Measurements from ENCODE around the gene CGREF1.

CGREF1 gene

DNA sequence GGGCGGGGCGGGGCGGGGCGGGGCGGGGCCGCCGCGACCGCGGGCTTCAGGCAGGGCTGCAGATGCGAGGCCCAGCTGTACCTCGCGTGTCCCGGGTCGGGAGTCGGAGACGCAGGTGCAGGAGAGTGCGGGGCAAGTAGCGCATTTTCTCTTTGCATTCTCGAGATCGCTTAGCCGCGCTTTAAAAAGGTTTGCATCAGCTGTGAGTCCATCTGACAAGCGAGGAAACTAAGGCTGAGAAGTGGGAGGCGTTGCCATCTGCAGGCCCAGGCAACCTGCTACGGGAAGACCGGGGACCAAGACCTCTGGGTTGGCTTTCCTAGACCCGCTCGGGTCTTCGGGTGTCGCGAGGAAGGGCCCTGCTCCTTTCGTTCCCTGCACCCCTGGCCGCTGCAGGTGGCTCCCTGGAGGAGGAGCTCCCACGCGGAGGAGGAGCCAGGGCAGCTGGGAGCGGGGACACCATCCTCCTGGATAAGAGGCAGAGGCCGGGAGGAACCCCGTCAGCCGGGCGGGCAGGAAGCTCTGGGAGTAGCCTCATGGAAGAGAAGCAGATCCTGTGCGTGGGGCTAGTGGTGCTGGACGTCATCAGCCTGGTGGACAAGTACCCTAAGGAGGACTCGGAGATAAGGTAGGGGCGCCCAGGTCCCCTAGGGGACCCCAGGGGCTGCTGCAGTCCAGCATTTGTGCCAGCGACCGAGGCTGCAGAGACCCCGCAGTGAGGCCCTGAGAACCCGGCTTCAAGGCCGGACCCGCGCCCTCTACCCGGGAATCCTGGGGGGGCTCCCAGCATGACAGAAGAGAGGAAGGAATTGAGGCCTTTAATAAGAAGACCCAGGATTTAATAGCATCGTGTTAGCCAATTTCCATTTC lies 32.0 kb downstream of the CGREF1 start, which contains the start of gene KHK (continued):
- TF ChIP-seq ZNF426 (tag by site-specific recombination; IDR thresholded peaks at IDR 0.05) (no peak), ZNF623 (tag by site-specific recombination; IDR thresholded peaks at IDR 0.05) (no peak), IKZF3 (tag by site-specific recombination; IDR thresholded peaks at IDR 0.05) (peak; percentile 59), SCRT1 (tag by site-specific recombination; IDR thresholded peaks at IDR 0.05; ENCODE audit: borderline replicate concordance) (no peak), ZNF704 (tag by site-specific recombination; IDR thresholded peaks at IDR 0.05) (no peak), ZNF660 (tag by site-specific recombination; IDR thresholded peaks at IDR 0.05) (no peak), ZNF223 (tag by site-specific recombination; IDR thresholded peaks at IDR 0.05) (no peak), ZNF549 (tag by site-specific recombination; IDR thresholded peaks at IDR 0.05) (no peak), ZNF621 (tag by site-specific recombination; IDR thresholded peaks at IDR 0.05) (no peak), ZNF558 (tag by site-specific recombination; IDR thresholded peaks at IDR 0.05) (no peak), ZEB2 (tag by site-specific recombination; IDR thresholded peaks at IDR 0.05) (no peak), ZBTB26 (tag by site-specific recombination; optimal IDR thresholded peaks at IDR 0.05) (peak; percentile 27), ZNF76 (tag by site-specific recombination; IDR thresholded peaks at IDR 0.05; ENCODE audit: borderline replicate concordance, low read depth) (peak; percentile 37; the same call in 1 of the 2 replicates), ZNF830 (tag by site-specific recombination; IDR thresholded peaks at IDR 0.05; ENCODE audit: low read depth) (no peak), SP2 (tag by site-specific recombination; IDR thresholded peaks at IDR 0.05) (peak; percentile 27; the same call in 1 of the 2 replicates), ZNF121 (tag by site-specific recombination; IDR thresholded peaks at IDR 0.05) (no peak), ZNF354C (tag by site-specific recombination; IDR thresholded peaks at IDR 0.05; ENCODE audit: borderline replicate concordance, low read depth) (no peak), ZNF302 (tag by site-specific recombination; IDR thresholded peaks at IDR 0.05; ENCODE audit: low read depth) (no peak), GLIS1 (tag by site-specific recombination; IDR thresholded peaks at IDR 0.05) (peak; percentile 18), KLF10 (tag by site-specific recombination; IDR thresholded peaks at IDR 0.05) (no peak)
- TF ChIP-seq, protein P1, sequence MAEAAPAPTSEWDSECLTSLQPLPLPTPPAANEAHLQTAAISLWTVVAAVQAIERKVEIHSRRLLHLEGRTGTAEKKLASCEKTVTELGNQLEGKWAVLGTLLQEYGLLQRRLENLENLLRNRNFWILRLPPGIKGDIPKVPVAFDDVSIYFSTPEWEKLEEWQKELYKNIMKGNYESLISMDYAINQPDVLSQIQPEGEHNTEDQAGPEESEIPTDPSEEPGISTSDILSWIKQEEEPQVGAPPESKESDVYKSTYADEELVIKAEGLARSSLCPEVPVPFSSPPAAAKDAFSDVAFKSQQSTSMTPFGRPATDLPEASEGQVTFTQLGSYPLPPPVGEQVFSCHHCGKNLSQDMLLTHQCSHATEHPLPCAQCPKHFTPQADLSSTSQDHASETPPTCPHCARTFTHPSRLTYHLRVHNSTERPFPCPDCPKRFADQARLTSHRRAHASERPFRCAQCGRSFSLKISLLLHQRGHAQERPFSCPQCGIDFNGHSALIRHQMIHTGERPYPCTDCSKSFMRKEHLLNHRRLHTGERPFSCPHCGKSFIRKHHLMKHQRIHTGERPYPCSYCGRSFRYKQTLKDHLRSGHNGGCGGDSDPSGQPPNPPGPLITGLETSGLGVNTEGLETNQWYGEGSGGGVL (tag by site-specific recombination; IDR thresholded peaks at IDR 0.05), result no peak
- TF ChIP-seq, protein P2, sequence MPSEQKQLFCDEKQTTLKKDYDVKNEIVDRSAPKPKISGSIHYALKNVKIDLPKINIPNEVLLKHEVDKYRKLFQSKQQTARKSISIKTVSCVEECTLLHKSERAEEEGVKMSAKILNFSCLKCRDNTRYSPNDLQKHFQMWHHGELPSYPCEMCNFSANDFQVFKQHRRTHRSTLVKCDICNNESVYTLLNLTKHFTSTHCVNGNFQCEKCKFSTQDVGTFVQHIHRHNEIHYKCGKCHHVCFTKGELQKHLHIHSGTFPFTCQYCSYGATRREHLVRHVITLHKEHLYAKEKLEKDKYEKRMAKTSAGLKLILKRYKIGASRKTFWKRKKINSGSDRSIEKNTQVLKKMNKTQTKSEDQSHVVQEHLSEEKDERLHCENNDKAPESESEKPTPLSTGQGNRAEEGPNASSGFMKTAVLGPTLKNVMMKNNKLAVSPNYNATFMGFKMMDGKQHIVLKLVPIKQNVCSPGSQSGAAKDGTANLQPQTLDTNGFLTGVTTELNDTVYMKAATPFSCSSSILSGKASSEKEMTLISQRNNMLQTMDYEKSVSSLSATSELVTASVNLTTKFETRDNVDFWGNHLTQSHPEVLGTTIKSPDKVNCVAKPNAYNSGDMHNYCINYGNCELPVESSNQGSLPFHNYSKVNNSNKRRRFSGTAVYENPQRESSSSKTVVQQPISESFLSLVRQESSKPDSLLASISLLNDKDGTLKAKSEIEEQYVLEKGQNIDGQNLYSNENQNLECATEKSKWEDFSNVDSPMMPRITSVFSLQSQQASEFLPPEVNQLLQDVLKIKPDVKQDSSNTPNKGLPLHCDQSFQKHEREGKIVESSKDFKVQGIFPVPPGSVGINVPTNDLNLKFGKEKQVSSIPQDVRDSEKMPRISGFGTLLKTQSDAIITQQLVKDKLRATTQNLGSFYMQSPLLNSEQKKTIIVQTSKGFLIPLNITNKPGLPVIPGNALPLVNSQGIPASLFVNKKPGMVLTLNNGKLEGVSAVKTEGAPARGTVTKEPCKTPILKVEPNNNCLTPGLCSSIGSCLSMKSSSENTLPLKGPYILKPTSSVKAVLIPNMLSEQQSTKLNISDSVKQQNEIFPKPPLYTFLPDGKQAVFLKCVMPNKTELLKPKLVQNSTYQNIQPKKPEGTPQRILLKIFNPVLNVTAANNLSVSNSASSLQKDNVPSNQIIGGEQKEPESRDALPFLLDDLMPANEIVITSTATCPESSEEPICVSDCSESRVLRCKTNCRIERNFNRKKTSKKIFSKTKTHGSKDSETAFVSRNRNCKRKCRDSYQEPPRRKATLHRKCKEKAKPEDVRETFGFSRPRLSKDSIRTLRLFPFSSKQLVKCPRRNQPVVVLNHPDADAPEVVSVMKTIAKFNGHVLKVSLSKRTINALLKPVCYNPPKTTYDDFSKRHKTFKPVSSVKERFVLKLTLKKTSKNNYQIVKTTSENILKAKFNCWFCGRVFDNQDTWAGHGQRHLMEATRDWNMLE (tag by site-specific recombination; conservative IDR thresholded peaks at IDR 0.05; ENCODE audit: low read depth), result no peak
- TF ChIP-seq, protein P3, sequence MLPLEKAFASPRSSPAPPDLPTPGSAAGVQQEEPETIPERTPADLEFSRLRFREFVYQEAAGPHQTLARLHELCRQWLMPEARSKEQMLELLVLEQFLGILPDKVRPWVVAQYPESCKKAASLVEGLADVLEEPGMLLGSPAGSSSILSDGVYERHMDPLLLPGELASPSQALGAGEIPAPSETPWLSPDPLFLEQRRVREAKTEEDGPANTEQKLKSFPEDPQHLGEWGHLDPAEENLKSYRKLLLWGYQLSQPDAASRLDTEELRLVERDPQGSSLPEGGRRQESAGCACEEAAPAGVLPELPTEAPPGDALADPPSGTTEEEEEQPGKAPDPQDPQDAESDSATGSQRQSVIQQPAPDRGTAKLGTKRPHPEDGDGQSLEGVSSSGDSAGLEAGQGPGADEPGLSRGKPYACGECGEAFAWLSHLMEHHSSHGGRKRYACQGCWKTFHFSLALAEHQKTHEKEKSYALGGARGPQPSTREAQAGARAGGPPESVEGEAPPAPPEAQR (tag by site-specific recombination; IDR thresholded peaks at IDR 0.05), result no peak
- TF ChIP-seq, protein P4, sequence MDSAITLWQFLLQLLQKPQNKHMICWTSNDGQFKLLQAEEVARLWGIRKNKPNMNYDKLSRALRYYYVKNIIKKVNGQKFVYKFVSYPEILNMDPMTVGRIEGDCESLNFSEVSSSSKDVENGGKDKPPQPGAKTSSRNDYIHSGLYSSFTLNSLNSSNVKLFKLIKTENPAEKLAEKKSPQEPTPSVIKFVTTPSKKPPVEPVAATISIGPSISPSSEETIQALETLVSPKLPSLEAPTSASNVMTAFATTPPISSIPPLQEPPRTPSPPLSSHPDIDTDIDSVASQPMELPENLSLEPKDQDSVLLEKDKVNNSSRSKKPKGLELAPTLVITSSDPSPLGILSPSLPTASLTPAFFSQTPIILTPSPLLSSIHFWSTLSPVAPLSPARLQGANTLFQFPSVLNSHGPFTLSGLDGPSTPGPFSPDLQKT (IDR thresholded peaks at IDR 0.05; ENCODE audit: borderline replicate concordance, low read depth, low read length), result no peak
- TF ChIP-seq, protein P5, sequence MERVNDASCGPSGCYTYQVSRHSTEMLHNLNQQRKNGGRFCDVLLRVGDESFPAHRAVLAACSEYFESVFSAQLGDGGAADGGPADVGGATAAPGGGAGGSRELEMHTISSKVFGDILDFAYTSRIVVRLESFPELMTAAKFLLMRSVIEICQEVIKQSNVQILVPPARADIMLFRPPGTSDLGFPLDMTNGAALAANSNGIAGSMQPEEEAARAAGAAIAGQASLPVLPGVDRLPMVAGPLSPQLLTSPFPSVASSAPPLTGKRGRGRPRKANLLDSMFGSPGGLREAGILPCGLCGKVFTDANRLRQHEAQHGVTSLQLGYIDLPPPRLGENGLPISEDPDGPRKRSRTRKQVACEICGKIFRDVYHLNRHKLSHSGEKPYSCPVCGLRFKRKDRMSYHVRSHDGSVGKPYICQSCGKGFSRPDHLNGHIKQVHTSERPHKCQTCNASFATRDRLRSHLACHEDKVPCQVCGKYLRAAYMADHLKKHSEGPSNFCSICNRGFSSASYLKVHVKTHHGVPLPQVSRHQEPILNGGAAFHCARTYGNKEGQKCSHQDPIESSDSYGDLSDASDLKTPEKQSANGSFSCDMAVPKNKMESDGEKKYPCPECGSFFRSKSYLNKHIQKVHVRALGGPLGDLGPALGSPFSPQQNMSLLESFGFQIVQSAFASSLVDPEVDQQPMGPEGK (tag by site-specific recombination; IDR thresholded peaks at IDR 0.05), result no peak

Data from HEK293 (cell line).